GM19239 (cell line): ENCODE results near the gene PRIM2.
"Not testable (repeated sequence)": the region's sequence is repeated elsewhere in the genome, so short reads cannot be mapped to it uniquely, and the experiment has no call there.

Experiments used
- DNase-seq: peaks from one replicate; pipeline ENCODE4 v3.0.0; 2011; ENCODE audit warnings: low spot score; ENCODE audit not compliant: insufficient read length
- FAIRE-seq: peaks from 2 replicates; lab custom pipeline; 2011; peaks lifted over from hg19 to GRCh38; lab: Jason Lieb, UNC

Gene PRIM2, protein sequence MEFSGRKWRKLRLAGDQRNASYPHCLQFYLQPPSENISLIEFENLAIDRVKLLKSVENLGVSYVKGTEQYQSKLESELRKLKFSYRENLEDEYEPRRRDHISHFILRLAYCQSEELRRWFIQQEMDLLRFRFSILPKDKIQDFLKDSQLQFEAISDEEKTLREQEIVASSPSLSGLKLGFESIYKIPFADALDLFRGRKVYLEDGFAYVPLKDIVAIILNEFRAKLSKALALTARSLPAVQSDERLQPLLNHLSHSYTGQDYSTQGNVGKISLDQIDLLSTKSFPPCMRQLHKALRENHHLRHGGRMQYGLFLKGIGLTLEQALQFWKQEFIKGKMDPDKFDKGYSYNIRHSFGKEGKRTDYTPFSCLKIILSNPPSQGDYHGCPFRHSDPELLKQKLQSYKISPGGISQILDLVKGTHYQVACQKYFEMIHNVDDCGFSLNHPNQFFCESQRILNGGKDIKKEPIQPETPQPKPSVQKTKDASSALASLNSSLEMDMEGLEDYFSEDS

GRCh38 chr6:57317060-57317943, at the start of gene PRIM2:
Gene PRIM2, plus strand, starts transcription at chr6:57317630. Its CDS starts 816 bp downstream, at chr6:57318446.
- FAIRE-seq (peak; percentile 99), DNase-seq (peak; percentile 75)

GRCh38 chr6:57268294-57268640, 49.2 kb upstream of the PRIM2 start:
- FAIRE-seq: no peak
- no peak for DNase-seq

GRCh38 chr6:57274113-57274824, 43.2 kb upstream of the PRIM2 start:
- not testable (repeated sequence) for DNase-seq, FAIRE-seq

DNA sequence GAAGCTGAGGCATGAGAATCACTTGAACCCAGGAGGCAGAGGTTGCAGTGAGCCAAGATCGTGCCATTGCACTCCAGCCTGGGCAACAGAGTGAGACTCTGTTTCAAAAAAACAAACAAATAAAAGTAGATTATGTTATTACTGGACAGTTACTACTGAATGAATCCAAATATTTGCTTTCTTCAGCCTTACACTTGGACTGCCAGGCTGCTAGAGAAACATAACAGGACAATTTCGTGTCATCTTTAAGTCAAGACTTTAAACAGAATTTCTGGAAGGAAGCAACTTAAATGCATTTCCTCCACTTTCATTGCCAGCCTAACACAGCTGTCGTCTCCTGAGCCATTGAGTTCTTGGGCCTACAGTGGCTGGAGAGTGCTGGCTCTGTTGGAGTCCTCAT, 42.0 kb upstream of the PRIM2 start:
- DNase-seq (no peak), FAIRE-seq (no peak)

- DNase-seq: no peak
- FAIRE-seq: no peak
Measured at GRCh38 chr6:57276946-57277345, 40.5 kb upstream of the PRIM2 start.

DNA sequence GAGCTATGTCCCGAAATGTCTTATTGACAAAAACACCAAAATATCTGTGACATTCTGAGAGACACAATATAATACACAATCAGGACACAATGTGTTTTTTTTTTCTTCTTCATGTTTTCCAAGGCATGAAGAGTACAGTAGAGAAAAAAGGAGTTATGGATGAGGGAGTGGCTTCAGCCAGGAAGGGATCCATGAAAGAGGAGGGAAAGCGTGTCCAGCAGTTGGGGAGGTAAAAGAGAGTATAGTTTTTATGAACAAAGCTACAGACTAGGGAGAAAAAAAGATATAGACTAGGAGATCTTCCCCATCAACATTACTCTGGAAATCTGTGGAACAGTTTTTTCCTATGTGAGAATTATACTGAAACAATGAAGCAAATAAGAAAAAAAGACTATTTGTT, 38.9 kb upstream of the PRIM2 start:
- no peak for DNase-seq
- FAIRE-seq: no peak

DNA sequence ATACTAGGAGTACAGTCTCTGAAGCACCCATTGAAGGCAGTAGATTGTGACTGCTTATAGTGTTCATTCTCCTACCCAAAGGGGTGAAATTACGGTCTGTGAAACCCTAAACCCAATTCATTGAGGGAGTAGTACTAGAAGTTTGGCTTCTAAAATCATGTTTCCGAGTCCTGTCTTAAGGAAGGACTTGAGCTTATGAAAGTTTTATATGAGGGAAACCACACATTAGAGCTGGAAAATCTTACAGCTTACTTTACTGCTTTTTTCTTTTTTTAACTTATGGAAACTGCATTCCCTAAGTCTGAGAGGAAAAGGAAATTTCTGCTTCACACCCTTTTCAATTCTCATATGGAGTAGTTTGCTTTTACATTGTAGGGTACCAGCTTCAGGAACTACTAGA, 38.4 kb upstream of the PRIM2 start:
- no peak for FAIRE-seq
- no peak for DNase-seq

- DNase-seq (no peak), FAIRE-seq (no peak)
Measured at GRCh38 chr6:57283106-57283505, 34.3 kb upstream of the PRIM2 start.

DNA sequence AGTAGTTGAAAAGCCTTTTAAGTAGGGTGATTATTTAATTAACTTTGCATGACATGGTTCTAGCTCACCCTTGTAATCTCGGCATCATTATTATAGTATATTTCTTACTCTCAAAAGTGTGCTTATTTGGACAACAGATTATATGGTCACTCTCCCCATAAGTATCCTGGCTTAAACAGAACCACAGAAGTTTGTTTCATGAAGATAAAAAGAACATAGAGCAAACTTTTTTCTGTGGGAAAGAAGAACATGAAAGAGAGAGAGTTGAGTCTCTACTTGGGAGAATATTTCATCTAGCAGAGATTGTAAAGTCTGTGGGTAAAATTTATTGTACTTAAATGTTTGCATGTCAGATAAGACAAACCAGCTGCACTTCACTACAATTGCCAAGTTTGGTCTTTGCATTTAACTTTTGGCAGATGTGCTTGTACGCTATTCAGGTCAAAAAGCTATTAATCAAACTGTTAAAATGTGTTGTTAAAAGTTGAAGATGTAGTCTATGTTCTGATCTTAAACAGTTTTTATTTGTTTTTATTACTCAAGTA, 33.4 kb upstream of the PRIM2 start:
- DNase-seq: no peak
- FAIRE-seq: no peak

- not testable (repeated sequence) for DNase-seq, FAIRE-seq
Measured at GRCh38 chr6:57288136-57288535, 29.3 kb upstream of the PRIM2 start.

- not testable (repeated sequence) for DNase-seq, FAIRE-seq
Measured at GRCh38 chr6:57293472-57293871, 24.0 kb upstream of the PRIM2 start.

DNA sequence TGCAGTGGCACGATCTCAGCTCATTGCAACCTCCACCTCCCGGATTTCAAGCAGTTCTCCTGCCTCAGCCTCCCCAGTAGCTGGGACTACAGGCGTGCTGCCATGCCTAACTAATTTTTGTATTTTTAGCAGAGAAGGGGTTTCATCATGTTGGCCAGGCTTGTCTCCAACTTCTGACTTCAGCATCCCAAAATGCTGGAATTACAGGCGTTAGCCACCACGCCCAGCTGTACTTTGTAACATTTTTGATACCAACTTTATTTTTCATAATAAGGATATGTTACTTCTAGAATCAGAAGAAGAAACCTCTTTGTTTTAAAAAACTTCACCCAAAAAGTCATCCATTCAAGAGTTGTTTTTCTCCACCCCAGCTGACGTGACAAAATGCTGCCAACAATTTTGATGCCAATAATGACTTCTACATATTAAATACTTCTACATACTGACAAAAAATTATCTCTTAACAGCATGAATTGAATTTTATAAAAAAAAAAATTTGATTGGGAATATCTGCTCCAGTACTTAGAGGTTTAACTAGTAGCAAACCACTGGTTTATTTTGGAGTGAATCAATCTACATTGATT, 22.5 kb upstream of the PRIM2 start:
- no peak for DNase-seq
- FAIRE-seq: no peak

- FAIRE-seq (no peak), DNase-seq (no peak)
Measured at GRCh38 chr6:57297505-57297904, 19.9 kb upstream of the PRIM2 start.

GRCh38 chr6:57298741-57299140, 18.7 kb upstream of the PRIM2 start:
- DNase-seq: no peak
- FAIRE-seq: no peak

- FAIRE-seq: no peak
Measured at GRCh38 chr6:57301757-57302156, 15.7 kb upstream of the PRIM2 start.

DNA sequence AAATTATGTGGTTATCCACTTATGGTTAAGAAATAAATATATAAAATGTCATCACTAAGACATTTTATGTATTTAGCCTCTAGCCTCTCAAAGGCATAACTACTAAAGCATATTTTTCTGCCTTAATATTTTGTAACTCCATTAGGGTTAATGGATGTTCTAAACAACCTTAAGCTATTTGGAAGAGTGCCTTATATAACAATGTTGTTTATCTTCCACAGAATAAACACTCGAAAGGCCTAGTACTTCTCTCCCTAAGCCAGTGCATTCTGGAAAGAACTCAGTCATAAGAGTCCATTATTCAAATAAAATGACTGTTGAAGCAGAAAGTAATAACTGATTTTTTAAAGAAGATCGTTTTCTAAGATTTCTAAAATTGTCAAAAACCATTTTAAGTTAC, 15.0 kb upstream of the PRIM2 start:
- DNase-seq: no peak
- no peak for FAIRE-seq

More at GRCh38 chr6:57301757-57302156, 15.7 kb upstream of the PRIM2 start:
- DNase-seq: no peak

GRCh38 chr6:57303931-57304681, 13.3 kb upstream of the PRIM2 start:
- no peak for DNase-seq

DNA sequence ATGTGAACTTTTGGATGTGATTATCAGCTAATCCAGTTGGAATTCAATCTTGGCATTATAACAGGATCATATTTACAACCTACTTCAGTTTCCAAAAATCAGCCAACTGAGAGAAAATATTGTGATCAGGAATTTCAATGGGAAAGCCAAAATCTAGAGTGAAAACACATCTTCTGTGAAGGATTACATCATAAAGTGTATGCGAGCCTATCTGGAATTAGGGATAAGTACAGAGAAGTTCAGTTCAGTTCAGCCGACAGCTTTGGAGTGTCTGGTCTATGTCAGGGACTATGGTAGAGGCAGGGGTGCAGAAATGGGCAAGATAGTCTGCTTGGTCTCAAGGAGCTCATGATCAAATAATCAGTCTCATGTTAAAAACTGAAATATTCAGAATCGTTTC, 12.3 kb upstream of the PRIM2 start:
- DNase-seq (no peak), FAIRE-seq (no peak)

More at GRCh38 chr6:57303931-57304681, 13.3 kb upstream of the PRIM2 start:
- no peak for FAIRE-seq

DNA sequence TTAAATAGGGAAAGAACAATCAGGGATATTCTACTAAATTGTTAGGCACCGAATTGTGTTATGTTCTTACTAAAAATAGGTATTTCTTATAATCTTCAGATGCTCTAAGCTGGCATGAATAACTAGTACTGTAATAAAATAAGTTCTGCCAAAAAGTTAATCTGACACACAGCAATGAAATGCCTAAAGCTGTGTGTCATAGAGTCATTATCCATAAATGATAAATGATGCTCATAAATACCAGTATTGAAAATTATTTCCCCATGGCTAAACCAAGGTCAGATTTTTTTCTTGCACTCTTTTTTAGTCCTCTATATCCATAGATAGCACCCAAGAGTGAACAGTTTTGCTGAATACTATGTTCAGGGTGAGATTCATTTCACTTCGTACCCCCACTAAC, 11.7 kb upstream of the PRIM2 start:
- FAIRE-seq: no peak
- DNase-seq: no peak
